ENCODE results near the gene ESPN. TPM values are rescaled to one million over a fixed set of nuclear protein-coding genes. Genes with fewer than 3 reads are reported as not detected.

The ESPN gene
- total and polyA plus RNA-seq, 4 donors = 0.29 to 28.7 (median 0.69) TPM

- H3K4me1 ChIP-seq (ENCODE audit: control insufficient read depth in 1 of 2, insufficient read depth in 2 of 2, low read length in 2 of 2) = no peaks in the 10 kb centered on the region
- DNase-seq = no peak
- no peak for ATAC-seq (ENCODE audit: low FRiP score)
- H3K9me3 ChIP-seq (ENCODE audit: control insufficient read depth, low read length) = no peaks in the 10 kb centered on the region
- intact Hi-C loops (cut with DNase I) = no loop called here
- H3K4me3 ChIP-seq (ENCODE audit: low read length in 2 of 2) = no peak overlapping the region
- H3K27me3 ChIP-seq (ENCODE audit: control insufficient read depth in 1 of 2, insufficient read depth in 2 of 2, low read length in 1 of 2) = no peaks in the 10 kb centered on the region
- H3K36me3 ChIP-seq (ENCODE audit: control insufficient read depth in 1 of 2, insufficient read depth in 2 of 2, low read length in 1 of 2) = no peaks in the 10 kb centered on the region
- 91 to 96% methylated on average over 5 of the region's 5 CpGs for WGBS, 2 donors
- no peak overlapping the region for H3K27ac ChIP-seq (ENCODE audit: low read depth in 1 of 2, low read length in 2 of 2)
These were observed 40.3 kb downstream of the ESPN start for GRCh38 chr1:6464915-6465314.

DNA sequence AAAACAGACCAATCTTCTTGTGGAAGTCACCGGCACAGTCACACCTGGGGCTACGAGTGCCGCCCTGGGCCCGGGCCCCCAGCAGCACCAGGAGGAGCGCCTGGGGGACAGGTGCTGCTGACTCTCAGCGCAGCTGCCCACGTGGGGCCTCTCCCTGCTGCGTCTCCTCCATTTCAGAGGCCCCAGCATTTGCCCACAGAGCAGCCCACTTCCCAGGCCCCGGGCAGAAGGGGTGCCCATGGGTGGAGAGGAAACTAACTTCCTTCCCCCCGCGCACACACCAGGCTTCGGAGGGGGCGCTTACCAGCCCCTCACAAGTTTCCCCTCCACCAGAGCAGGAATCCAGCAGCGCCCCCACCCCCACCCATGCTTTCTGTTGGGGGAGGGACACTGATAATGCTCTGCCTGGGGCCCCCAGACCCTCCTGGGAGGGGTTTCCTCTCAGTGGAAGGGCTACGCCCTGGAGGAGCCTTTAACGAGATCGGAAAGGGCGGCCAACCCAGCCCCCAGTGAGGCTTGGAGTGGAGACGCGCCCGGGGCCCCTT lies 41.0 kb downstream of the ESPN start:
- H3K4me3 ChIP-seq (ENCODE audit: low read length in 2 of 2) = no peak overlapping the region
- no peak overlapping the region for H3K27ac ChIP-seq (ENCODE audit: low read depth in 1 of 2, low read length in 2 of 2)
- 79% methylated on average over 18 to 21 of the region's 21 CpGs for WGBS, 2 donors
- H3K4me1 ChIP-seq (ENCODE audit: control insufficient read depth in 1 of 2, insufficient read depth in 2 of 2, low read length in 2 of 2) = no peaks in the 10 kb centered on the region
- no peaks in the 10 kb centered on the region for H3K36me3 ChIP-seq (ENCODE audit: control insufficient read depth in 1 of 2, insufficient read depth in 2 of 2, low read length in 1 of 2)
- ATAC-seq (ENCODE audit: low FRiP score) (no peak), DNase-seq (no peak)
- intact Hi-C loops (cut with DNase I) = no loop called here
- H3K27me3 ChIP-seq (ENCODE audit: control insufficient read depth in 1 of 2, insufficient read depth in 2 of 2, low read length in 1 of 2) = no peaks in the 10 kb centered on the region
- H3K9me3 ChIP-seq (ENCODE audit: control insufficient read depth, low read length) = no peaks in the 10 kb centered on the region

DNA sequence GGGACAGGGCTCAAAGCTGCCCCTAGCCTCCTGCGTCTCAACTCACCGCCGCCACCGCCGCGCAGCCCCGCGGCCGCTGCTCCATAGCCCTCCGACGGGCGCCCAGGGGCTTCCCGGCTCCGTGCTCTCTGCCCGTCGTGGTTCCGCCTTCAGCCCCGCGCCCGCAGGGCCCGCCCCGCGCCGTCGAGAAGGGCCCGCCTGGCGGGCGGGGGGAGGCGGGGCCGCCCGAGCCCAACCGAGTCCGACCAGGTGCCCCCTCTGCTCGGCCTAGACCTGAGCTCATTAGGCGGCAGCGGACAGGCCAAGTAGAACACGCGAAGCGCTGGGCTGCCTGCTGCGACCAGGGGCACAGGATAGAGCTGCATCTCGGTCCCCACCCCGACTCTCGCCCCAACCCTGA lies 41.4 kb downstream of the ESPN start, which contains the start of gene TNFRSF25:
Gene TNFRSF25 (minus strand): TSS at position 151 of the 400 bp plus-strand sequence. CDS start 66 bp downstream, at position 85.
- no peaks in the 10 kb centered on the region for H3K4me1 ChIP-seq (ENCODE audit: control insufficient read depth in 1 of 2, insufficient read depth in 2 of 2, low read length in 2 of 2)
- H3K9me3 ChIP-seq (ENCODE audit: control insufficient read depth, low read length) = no peaks in the 10 kb centered on the region
- H3K4me3 ChIP-seq (ENCODE audit: low read length in 2 of 2) = no peak within 1 kb of the TSS
- no peaks in the 10 kb centered on the region for H3K36me3 ChIP-seq (ENCODE audit: control insufficient read depth in 1 of 2, insufficient read depth in 2 of 2, low read length in 1 of 2)
- no peak within 1 kb of the TSS for H3K27ac ChIP-seq (ENCODE audit: low read depth in 1 of 2, low read length in 2 of 2)
- intact Hi-C loops (cut with DNase I) = no loop called here
- no peaks in the 10 kb centered on the region for H3K27me3 ChIP-seq (ENCODE audit: control insufficient read depth in 1 of 2, insufficient read depth in 2 of 2, low read length in 1 of 2)
- 52 to 61% methylated on average over 36 to 43 of the region's 43 CpGs for WGBS, 2 donors
- DNase-seq = no peak
- no peak for ATAC-seq (ENCODE audit: low FRiP score)

DNA sequence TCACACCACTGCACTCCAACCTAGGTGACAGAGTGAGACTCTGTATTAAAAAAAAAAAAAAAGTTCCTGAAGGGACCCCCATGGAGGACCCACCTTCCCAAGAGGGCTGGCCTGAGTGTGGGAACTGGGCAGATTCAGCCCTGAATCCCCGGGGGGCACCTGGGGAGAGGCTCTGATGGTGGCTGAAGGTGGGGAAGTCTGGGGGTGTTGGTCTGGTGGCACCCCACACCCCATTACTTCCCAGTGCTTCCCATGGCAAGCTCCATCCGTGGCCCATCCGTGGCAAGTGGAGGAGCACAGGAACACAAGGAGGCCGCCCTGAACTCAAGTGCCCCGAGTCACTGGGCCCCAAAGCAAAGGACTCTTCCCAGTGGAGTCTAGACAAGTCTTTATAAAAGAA lies 42.2 kb downstream of the ESPN start:
- Histone ChIP-seq H3K4me1 (ENCODE audit: control insufficient read depth in 1 of 2, insufficient read depth in 2 of 2, low read length in 2 of 2) (no peaks in the 10 kb centered on the region), H3K4me3 (ENCODE audit: low read length in 2 of 2) (no peak overlapping the region), H3K27me3 (ENCODE audit: control insufficient read depth in 1 of 2, insufficient read depth in 2 of 2, low read length in 1 of 2) (no peaks in the 10 kb centered on the region), H3K27ac (ENCODE audit: low read depth in 1 of 2, low read length in 2 of 2) (no peak overlapping the region), H3K36me3 (ENCODE audit: control insufficient read depth in 1 of 2, insufficient read depth in 2 of 2, low read length in 1 of 2) (no peaks in the 10 kb centered on the region), H3K9me3 (ENCODE audit: control insufficient read depth, low read length) (no peaks in the 10 kb centered on the region)
- no peak for ATAC-seq (ENCODE audit: low FRiP score)
- 88 to 96% methylated on average over 5 of the region's 5 CpGs for WGBS, 2 donors
- DNase-seq = no peak
- intact Hi-C loops (cut with DNase I) = no loop called here

DNA sequence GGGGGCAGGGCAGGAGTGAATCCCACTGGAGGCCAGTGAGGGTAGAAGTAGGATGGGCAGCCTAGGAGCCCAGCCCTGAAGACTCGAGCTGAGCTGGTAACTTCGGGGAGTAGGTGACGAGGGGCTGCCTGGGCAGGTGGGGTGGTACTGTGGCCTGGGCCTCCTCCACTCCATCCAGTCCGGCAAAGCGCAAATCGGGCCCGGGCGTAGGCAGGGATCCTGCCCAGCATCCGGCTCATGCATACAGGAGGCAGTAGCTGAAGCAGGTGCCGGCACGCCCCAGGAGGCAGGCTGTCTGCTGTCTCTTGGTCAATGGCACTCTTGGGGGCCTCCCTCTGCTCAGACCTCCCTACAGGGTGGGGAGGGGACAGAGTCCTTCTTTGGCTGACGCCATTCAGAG lies 42.6 kb downstream of the ESPN start:
- Histone ChIP-seq H3K36me3 (ENCODE audit: control insufficient read depth in 1 of 2, insufficient read depth in 2 of 2, low read length in 1 of 2) (no peaks in the 10 kb centered on the region), H3K4me3 (ENCODE audit: low read length in 2 of 2) (no peak overlapping the region), H3K27ac (ENCODE audit: low read depth in 1 of 2, low read length in 2 of 2) (no peak overlapping the region), H3K27me3 (ENCODE audit: control insufficient read depth in 1 of 2, insufficient read depth in 2 of 2, low read length in 1 of 2) (no peaks in the 10 kb centered on the region), H3K4me1 (ENCODE audit: control insufficient read depth in 1 of 2, insufficient read depth in 2 of 2, low read length in 2 of 2) (no peaks in the 10 kb centered on the region), H3K9me3 (ENCODE audit: control insufficient read depth, low read length) (no peaks in the 10 kb centered on the region)
- DNase-seq (no peak), ATAC-seq (ENCODE audit: low FRiP score) (no peak)
- WGBS, 2 donors = 97 to 98% methylated on average over 11 to 12 of the region's 12 CpGs
- intact Hi-C loops (cut with DNase I) = no loop called here

GRCh38 chr1:6467744-6468688 lies 43.4 kb downstream of the ESPN start:
- H3K9me3 ChIP-seq (ENCODE audit: control insufficient read depth, low read length) = no peaks in the 10 kb centered on the region
- H3K36me3 ChIP-seq (ENCODE audit: control insufficient read depth in 1 of 2, insufficient read depth in 2 of 2, low read length in 1 of 2) = no peaks in the 10 kb centered on the region
- intact Hi-C loops (cut with DNase I) = no loop called here
- DNase-seq (no peak), ATAC-seq (ENCODE audit: low FRiP score) (no peak)
- no peak overlapping the region for H3K27ac ChIP-seq (ENCODE audit: low read depth in 1 of 2, low read length in 2 of 2)
- H3K27me3 ChIP-seq (ENCODE audit: control insufficient read depth in 1 of 2, insufficient read depth in 2 of 2, low read length in 1 of 2) = no peaks in the 10 kb centered on the region
- 94 to 96% methylated on average over 30 of the region's 30 CpGs for WGBS, 2 donors
- no peak overlapping the region for H3K4me3 ChIP-seq (ENCODE audit: low read length in 2 of 2)
- no peaks in the 10 kb centered on the region for H3K4me1 ChIP-seq (ENCODE audit: control insufficient read depth in 1 of 2, insufficient read depth in 2 of 2, low read length in 2 of 2)

DNA sequence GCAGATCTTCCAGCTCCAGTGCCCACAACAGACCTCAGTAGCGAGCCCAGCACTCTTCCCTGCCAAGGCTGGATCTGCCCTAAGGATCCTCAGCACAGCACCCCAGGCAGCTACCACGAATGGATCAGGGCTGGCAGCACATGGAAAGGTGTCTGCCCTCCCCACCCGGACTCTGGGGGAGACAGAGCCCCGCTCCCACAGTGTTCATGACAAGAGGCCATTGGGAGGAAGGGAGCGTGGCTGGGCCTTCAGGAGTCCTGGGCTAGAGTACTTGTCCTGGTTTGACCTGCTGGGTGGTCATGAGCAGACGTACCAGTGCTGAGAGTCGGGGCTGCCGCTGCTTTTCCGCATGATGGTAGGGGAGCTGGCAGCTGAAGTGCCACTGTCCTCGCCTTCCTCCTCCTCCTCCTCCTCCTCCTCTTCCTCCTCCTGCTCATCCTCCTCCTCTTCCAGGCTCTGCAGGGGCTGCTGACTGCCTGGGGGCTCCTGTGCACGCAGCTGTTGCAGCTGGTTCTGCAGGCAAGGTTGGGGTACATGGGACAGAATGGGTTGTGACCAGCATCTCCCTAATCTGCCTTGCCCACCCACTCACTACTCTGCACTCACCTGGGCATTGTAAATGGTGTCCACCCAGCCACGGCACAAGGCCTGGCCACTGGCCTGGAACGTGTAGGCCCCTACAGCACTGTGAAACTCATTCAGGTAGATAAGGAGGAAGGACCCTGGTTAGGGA lies 44.3 kb downstream of the ESPN start:
- no peak overlapping the region for H3K4me3 ChIP-seq (ENCODE audit: low read length in 2 of 2)
- no peak overlapping the region for H3K27ac ChIP-seq (ENCODE audit: low read depth in 1 of 2, low read length in 2 of 2)
- intact Hi-C loops (cut with DNase I) = no loop called here
- ATAC-seq (ENCODE audit: low FRiP score) (no peak), DNase-seq (no peak)
- no peaks in the 10 kb centered on the region for H3K36me3 ChIP-seq (ENCODE audit: control insufficient read depth in 1 of 2, insufficient read depth in 2 of 2, low read length in 1 of 2)
- no peaks in the 10 kb centered on the region for H3K4me1 ChIP-seq (ENCODE audit: control insufficient read depth in 1 of 2, insufficient read depth in 2 of 2, low read length in 2 of 2)
- 89 to 91% methylated on average over 13 of the region's 13 CpGs for WGBS, 2 donors
- no peaks in the 10 kb centered on the region for H3K9me3 ChIP-seq (ENCODE audit: control insufficient read depth, low read length)
- H3K27me3 ChIP-seq (ENCODE audit: control insufficient read depth in 1 of 2, insufficient read depth in 2 of 2, low read length in 1 of 2) = no peaks in the 10 kb centered on the region

DNA sequence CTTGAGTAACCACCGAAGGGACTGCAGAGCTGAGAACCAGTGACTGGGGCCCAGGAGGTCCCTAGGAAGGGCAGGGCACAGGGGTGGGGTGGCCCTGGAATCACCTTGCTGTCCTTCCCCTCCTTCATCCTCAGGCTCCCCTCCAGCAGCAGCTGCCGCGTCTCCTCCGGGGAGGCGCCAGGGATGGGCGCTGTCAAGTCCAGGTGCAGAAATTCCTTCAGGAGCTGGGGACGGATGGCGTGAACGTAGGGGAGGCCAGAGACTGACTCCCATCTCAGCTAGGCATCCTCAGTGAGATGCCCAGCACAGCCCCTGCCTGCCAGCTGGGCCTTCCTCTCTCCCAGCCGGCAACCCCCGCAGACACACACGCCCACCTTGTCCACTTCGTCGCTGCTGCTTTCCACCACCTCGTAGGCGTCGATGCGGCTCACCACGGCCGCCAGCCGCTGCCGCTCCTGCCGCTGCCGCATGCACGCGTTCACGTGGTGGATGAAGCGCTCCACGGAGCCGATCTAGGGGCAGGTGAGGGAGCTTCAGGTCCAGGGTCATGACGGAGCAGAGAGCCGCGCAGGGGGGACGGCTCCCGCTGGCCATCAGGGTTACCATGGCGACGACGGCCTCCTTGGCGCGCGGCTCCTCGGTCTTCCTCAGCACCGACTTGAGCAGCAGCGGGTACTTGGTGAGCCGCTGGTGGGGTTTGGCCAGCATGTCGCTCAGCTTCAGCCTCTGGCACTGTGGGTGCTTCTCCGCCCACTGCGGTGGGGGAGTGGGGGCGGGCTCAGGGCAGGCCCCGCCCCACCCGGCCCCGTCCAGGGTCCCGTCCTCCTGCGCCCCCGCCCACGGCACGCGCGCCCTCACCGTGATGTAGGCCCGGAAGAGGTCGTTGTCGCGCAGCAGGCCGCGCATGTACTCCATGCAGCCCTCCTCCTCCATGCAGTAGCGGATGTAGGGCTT lies 45.8 kb downstream of the ESPN start:
- whole genome bisulfite sequencing, 2 donors = 78 to 81% methylated on average over 66 to 67 of the region's 67 CpGs
- Histone ChIP-seq H3K36me3 (ENCODE audit: control insufficient read depth in 1 of 2, insufficient read depth in 2 of 2, low read length in 1 of 2) (no peaks in the 10 kb centered on the region), H3K4me1 (ENCODE audit: control insufficient read depth in 1 of 2, insufficient read depth in 2 of 2, low read length in 2 of 2) (no peaks in the 10 kb centered on the region), H3K9me3 (ENCODE audit: control insufficient read depth, low read length) (no peaks in the 10 kb centered on the region), H3K27me3 (ENCODE audit: control insufficient read depth in 1 of 2, insufficient read depth in 2 of 2, low read length in 1 of 2) (no peaks in the 10 kb centered on the region), H3K4me3 (ENCODE audit: low read length in 2 of 2) (no peak overlapping the region), H3K27ac (ENCODE audit: low read depth in 1 of 2, low read length in 2 of 2) (no peak overlapping the region)
- DNase-seq (no peak), ATAC-seq (ENCODE audit: low FRiP score) (no peak)
- intact Hi-C loops (cut with DNase I) = no loop called here
